GM12801 (cell line): Measurements from ENCODE around the gene UPP1.

ENCODE experiments used
- TF ChIP-seq, protein P1 (sequence below): IDR thresholded peaks from one replicate; pipeline ENCODE4 v1.5.1; 2011; ENCODE audit warnings: control low read depth; ENCODE audit not compliant: insufficient read length; ENCODE audit errors: extremely low read depth

Gene UPP1

DNA sequence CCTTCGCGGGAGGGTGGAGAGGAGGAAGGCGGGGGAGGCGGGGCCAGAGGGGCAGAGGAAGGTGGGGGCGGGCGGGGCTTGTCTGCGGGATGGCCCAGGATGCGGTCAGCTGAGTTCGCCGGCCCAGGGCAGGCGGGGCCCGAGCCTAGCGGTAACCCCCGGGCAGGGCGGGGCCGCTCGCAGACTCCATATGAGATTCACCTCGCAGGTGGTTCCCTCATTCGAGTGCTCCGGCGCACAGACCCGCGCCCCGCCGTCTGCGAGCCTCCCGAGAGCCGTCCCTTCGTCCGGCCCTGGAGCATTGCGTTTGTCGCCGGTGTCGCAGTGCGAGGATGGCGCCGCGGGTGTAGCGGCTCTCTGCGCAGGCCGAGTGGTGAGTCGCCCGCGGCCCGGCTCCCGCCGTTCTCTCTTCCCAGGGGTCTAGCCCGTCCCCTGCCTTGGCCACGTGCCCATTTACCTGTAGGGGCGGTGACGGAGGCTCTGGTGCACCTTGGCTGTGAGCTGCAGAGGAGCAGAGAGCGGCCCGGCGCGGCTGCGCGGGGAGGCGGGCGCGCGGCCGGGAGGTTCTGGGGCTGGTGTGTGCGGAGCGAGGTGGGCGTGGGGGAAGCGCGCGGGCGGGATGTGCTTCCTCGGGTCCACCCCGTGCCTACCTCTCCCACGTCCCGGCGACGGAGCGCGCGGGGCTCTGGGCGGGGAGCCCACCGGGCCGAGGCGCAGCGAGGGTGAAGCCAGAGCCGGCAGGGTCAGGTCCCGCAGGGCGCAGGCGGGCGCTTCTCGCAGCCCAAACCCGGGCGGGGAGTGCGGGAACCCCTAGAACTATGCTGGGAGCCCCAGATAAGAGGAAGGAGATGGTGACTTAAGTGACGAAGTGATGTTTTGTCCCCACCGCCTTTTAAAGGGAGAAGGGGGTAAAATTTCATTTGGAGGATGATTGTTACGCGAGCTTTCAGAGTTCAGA is at the start of gene UPP1:
Gene UPP1, plus strand, starts transcription at position 220 of the 958 bp plus-strand sequence. CDS start 5,519 bp downstream, outside the sequence.
- TF ChIP-seq, protein P1, sequence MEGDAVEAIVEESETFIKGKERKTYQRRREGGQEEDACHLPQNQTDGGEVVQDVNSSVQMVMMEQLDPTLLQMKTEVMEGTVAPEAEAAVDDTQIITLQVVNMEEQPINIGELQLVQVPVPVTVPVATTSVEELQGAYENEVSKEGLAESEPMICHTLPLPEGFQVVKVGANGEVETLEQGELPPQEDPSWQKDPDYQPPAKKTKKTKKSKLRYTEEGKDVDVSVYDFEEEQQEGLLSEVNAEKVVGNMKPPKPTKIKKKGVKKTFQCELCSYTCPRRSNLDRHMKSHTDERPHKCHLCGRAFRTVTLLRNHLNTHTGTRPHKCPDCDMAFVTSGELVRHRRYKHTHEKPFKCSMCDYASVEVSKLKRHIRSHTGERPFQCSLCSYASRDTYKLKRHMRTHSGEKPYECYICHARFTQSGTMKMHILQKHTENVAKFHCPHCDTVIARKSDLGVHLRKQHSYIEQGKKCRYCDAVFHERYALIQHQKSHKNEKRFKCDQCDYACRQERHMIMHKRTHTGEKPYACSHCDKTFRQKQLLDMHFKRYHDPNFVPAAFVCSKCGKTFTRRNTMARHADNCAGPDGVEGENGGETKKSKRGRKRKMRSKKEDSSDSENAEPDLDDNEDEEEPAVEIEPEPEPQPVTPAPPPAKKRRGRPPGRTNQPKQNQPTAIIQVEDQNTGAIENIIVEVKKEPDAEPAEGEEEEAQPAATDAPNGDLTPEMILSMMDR: no peak

DNA sequence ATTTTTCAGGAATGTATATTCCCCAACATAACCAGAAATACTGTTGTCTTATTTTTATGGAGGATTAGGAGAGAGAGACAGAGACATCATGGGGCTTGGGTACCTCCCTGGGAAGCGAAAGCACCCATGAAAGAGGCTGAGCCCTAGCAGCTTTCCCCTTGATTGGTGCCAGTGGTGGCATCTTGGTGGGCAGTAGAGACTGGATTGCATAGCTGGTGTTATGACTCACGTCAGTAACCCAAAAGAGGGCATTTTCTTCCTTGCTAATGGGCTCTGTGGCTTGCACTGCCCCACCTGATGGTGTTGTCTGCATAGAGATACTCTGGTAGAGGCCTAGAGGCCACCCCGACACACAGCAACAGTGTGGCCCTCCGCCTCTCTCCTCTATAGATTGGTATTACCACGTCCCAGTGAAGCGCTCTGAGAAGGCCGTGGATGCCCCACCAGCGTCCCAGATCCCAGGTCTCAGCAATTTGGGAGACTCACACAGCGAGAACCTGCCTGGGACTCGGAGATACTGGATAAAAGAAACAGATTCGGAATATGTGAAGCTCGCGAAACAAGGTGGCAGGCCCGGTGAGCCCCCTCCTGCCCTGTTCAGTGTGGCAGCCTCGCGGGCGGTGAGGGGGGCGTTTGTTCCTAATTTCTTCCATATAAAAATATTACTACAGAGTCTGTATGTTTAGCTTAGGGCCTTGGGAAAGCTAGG is 48.0 kb upstream of the UPP1 start:
- TF ChIP-seq, protein P1: no peak

DNA sequence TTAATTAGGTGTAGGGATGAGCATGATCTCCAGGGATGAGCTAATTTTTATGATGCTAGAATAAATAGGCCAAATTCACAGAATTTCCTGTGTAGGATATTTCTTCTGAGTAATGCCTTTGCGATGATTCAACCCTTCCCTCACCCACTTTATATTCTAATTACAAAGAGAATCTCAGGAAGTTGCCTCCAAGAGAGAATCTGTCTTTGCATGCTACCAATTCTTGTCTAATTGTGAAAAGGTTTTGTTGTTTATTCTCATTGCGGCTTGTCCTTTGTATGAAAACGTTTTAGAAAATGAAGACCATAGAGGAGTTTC is 47.5 kb upstream of the UPP1 start:
- TF ChIP-seq, protein P1: no peak

DNA sequence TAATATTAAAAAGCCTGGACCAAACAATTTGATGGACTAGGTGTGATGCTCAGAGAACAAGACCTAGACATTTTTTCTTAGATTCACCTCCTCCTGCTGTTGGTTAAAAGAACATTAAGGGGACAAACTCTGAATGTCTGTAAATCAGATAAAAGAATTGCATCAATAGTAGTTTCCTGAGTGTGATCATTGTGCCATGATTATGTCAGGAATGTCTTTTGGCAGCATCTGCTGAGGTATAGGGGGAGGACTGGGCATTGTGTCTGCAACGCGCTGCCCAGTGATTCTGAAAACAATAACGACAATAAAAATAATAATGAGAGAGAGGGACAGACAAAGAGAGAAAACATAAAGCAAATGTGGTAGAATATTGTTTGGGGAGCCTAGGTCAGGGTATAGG is 46.8 kb upstream of the UPP1 start:
- TF ChIP-seq, protein P1: no peak

DNA sequence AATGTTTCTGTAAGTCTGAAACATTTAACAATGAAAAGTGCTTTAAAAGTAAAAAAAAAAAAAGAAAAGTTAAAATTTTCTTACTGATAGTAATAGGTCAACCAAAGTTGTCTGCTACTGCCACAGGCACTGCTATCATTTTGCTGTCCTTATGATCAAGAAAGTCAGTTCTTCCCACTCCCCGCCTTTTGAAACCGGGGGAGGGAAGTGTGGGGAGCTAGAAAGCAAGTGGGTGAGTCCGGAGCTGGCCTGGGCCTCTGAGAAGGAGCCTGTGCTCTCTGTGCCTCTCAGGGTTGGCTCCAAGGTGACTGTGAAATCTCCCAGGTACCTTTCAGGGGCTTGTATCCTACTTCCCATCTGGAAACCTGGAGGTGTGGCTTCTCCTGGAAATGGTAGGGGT is 46.4 kb upstream of the UPP1 start:
- TF ChIP-seq, protein P1: no peak

DNA sequence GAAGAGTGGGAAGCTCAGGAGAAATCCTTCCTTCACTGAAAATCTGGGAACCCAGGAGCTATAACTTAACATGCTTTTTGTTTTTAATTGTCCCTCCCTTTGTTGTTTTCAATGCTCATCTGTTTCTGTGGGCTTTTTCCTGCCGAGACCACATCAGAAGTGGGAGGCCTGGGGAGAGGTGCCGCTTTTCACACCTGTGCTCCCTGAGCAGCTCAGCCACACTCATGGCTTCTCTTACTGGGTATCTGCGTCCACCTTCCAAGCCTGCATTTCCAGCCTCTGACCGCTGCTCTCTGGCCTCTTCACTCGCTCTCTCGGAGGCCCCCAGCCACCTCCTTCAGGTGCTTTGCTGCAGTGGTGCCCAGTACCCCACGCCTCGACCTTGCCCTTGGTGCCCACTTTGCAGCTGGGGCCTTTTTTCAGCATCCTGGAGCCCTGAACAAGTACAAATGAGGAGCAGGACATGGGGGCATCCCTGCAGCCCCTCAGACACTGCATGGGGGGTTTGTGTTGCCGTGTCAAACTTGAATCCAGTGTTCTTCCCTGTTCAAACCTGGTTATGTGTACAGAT is 43.8 kb upstream of the UPP1 start:
- TF ChIP-seq, protein P1: no peak

DNA sequence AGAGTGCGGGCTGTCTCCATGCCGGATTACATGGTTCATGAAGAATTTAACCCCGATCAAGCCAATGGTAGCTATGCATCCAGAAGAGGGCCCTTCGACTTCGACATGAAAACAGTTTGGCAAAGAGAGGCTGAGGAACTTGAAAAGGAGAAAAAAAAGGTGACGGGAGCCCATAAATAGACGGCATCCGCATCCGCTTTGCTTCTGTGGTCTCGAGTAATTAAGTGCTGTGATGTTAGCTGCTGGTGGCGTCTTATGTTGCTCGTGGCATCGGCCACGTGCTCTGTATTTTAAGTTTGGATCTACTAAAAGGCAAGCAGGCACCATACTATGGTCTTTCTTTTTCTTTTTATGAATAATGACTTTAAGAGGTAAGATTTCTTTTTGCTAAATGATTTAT is 42.6 kb upstream of the UPP1 start:
- TF ChIP-seq, protein P1: no peak
